ENCODE measurements around the gene EIF2D.
"Not testable (repeated sequence)": the region's sequence is repeated elsewhere in the genome, so short reads cannot be mapped to it uniquely, and the experiment has no call there.

The EIF2D gene

DNA sequence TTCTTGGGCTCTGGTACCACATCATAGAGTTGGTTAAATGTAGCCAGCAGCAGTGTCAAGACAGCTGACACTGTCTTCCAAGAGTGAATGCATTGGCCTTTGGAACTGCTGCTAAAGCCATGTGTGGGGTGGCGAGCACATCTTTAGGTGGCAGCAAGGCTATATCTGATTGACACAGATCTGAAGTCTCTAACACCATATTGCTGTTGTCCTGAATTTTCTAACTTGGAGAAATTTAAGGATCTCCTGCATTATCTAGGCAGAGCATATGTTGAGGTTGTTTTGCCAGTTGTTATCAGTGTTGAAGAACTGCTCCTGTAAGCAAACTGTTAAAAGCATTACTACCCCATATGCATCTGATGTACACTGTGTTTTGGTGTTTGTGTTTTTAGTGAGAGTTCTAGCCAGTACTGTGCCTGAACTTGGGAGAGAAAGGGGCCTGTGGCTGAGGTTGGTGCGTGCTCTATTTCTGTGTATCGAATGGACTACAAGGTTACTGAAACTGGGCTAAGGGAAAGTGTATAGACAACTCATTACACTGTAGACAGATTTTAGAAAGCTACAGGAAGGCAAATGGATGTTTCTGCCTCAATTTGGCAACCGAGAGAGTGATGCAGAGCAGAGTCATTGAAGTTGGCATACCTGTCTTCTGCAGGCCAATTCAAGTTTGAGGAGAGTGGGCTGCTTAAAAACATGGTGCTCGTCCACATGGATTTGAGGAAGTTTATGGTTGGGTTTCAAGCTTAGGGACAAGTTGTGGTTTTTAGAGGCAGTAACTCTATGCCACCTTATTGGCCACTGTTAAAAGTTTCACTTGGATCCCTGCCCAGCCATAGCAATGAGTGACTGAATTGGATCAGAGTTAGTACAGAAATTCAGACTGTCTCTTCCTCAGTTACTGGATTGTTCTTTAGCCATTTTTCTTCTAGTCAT lies 40.0 kb upstream of the EIF2D start:
- Histone ChIP-seq H3K4me1 (ENCODE audit: insufficient read depth, low read length) (no peaks in the 10 kb centered on the region), H3K36me3 (ENCODE audit: insufficient read depth, low read length) (peaks cover 11% of the 10 kb centered on the region), H3K27me3 (ENCODE audit: insufficient read depth, low read length) (peaks cover 4% of the 10 kb centered on the region), H3K9ac (ENCODE audit: low read depth, low read length) (no peak overlapping the region), H3K27ac (ENCODE audit: low read depth, low read length) (no peak overlapping the region), H3K9me3 (ENCODE audit: insufficient read depth, low read depth, low read length) (no peaks in the 10 kb centered on the region), H3K4me3 (ENCODE audit: low read length) (no peak overlapping the region)
- WGBS, result 95% methylated on average over 5 of the region's 5 CpGs

GRCh38 chr1:206651014-206651413 lies 38.7 kb upstream of the EIF2D start:
- H3K4me3 ChIP-seq (ENCODE audit: low read length), result no peak overlapping the region
- WGBS, result 96% methylated on average over 3 of the region's 3 CpGs
- H3K27me3 ChIP-seq (ENCODE audit: insufficient read depth, low read length), result no peaks in the 10 kb centered on the region
- H3K9me3 ChIP-seq (ENCODE audit: insufficient read depth, low read depth, low read length), result no peaks in the 10 kb centered on the region
- peaks cover 11% of the 10 kb centered on the region for H3K36me3 ChIP-seq (ENCODE audit: insufficient read depth, low read length)
- H3K27ac ChIP-seq (ENCODE audit: low read depth, low read length), result no peak overlapping the region
- no peak overlapping the region for H3K9ac ChIP-seq (ENCODE audit: low read depth, low read length)
- no peaks in the 10 kb centered on the region for H3K4me1 ChIP-seq (ENCODE audit: insufficient read depth, low read length)

- no peaks in the 10 kb centered on the region for H3K4me1 ChIP-seq (ENCODE audit: insufficient read depth, low read length)
- WGBS, result 95% methylated on average over 4 of the region's 5 CpGs
- peaks cover 11% of the 10 kb centered on the region for H3K36me3 ChIP-seq (ENCODE audit: insufficient read depth, low read length)
- no peak overlapping the region for H3K9ac ChIP-seq (ENCODE audit: low read depth, low read length)
- H3K27me3 ChIP-seq (ENCODE audit: insufficient read depth, low read length), result no peaks in the 10 kb centered on the region
- H3K9me3 ChIP-seq (ENCODE audit: insufficient read depth, low read depth, low read length), result no peaks in the 10 kb centered on the region
- no peak overlapping the region for H3K27ac ChIP-seq (ENCODE audit: low read depth, low read length)
- H3K4me3 ChIP-seq (ENCODE audit: low read length), result no peak overlapping the region
Measured at GRCh38 chr1:206649261-206649921, 37.1 kb upstream of the EIF2D start.

GRCh38 chr1:206647224-206647623 lies 35.0 kb upstream of the EIF2D start:
- no peaks in the 10 kb centered on the region for H3K27me3 ChIP-seq (ENCODE audit: insufficient read depth, low read length)
- peaks cover 11% of the 10 kb centered on the region for H3K36me3 ChIP-seq (ENCODE audit: insufficient read depth, low read length)
- no peak overlapping the region for H3K27ac ChIP-seq (ENCODE audit: low read depth, low read length)
- H3K9ac ChIP-seq (ENCODE audit: low read depth, low read length), result no peak overlapping the region
- H3K9me3 ChIP-seq (ENCODE audit: insufficient read depth, low read depth, low read length), result no peaks in the 10 kb centered on the region
- H3K4me1 ChIP-seq (ENCODE audit: insufficient read depth, low read length), result no peaks in the 10 kb centered on the region
- no peak overlapping the region for H3K4me3 ChIP-seq (ENCODE audit: low read length)

DNA sequence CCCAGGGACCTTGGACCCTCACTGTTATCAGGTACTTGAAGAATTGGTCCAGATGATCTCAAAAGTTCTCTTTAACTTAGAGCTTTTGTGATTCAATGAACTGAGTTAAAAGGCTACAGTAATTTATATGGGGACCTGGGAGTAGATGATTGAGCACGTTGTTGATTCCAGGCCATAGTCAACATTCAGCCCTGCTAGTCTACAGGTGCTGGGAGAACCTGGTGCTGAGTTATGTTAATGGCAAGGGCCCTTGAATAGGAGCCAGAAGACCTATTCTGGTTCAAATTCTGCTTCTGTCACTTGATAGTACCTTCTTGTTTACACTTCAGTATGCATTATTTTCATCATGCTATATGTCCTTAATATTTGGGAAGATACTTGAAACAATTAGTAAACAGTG lies 34.2 kb upstream of the EIF2D start:
- 49% methylated on average over 1 of the region's 1 CpG for WGBS
- H3K27ac ChIP-seq (ENCODE audit: low read depth, low read length), result no peak overlapping the region
- peaks cover 11% of the 10 kb centered on the region for H3K36me3 ChIP-seq (ENCODE audit: insufficient read depth, low read length)
- H3K4me1 ChIP-seq (ENCODE audit: insufficient read depth, low read length), result no peaks in the 10 kb centered on the region
- no peaks in the 10 kb centered on the region for H3K27me3 ChIP-seq (ENCODE audit: insufficient read depth, low read length)
- H3K9me3 ChIP-seq (ENCODE audit: insufficient read depth, low read depth, low read length), result no peaks in the 10 kb centered on the region
- no peak overlapping the region for H3K4me3 ChIP-seq (ENCODE audit: low read length)
- H3K9ac ChIP-seq (ENCODE audit: low read depth, low read length), result no peak overlapping the region

DNA sequence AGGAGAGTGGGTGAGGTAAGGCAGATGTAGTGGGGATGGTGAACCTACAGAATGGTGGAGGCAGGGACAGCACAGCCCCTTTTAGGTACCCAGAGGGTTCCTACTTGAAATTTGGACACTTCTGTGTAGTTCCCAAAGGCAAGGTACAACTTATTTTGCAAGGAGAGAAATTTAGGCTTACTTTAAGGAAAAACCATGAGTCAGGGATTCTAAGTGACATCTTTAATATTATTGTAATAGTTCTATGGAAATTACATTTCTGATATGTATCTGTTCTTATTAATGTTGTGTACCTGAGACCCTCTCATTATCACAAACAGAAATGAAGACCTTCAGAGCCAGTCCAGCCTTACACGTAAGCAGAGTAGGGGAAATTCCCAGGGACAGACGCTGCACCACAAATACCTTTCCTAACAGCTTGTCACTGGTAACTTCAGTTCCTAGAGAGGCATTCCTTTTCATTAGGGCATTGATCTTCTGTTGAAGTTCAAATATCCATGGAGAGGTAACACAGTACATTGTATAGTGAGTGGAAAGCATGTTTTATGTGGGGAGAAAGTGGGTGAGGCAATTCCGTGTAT lies 30.9 kb upstream of the EIF2D start:
- Histone ChIP-seq H3K27me3 (ENCODE audit: insufficient read depth, low read length) (no peaks in the 10 kb centered on the region), H3K4me3 (ENCODE audit: low read length) (no peak overlapping the region), H3K4me1 (ENCODE audit: insufficient read depth, low read length) (no peaks in the 10 kb centered on the region), H3K27ac (ENCODE audit: low read depth, low read length) (no peak overlapping the region), H3K36me3 (ENCODE audit: insufficient read depth, low read length) (peaks cover 10% of the 10 kb centered on the region), H3K9ac (ENCODE audit: low read depth, low read length) (no peak overlapping the region), H3K9me3 (ENCODE audit: insufficient read depth, low read depth, low read length) (no peaks in the 10 kb centered on the region)
- WGBS, result 84% methylated on average over 3 of the region's 3 CpGs

- H3K9ac ChIP-seq (ENCODE audit: low read depth, low read length); H3K4me1 ChIP-seq (ENCODE audit: insufficient read depth, low read length); H3K9me3 ChIP-seq (ENCODE audit: insufficient read depth, low read depth, low read length); H3K27ac ChIP-seq (ENCODE audit: low read depth, low read length); H3K36me3 ChIP-seq (ENCODE audit: insufficient read depth, low read length); H3K27me3 ChIP-seq (ENCODE audit: insufficient read depth, low read length); H3K4me3 ChIP-seq (ENCODE audit: low read length): not testable (repeated sequence)
- WGBS, result 92% methylated on average over 2 of the region's 2 CpGs
Measured at GRCh38 chr1:206642074-206642473, 29.8 kb upstream of the EIF2D start.

DNA sequence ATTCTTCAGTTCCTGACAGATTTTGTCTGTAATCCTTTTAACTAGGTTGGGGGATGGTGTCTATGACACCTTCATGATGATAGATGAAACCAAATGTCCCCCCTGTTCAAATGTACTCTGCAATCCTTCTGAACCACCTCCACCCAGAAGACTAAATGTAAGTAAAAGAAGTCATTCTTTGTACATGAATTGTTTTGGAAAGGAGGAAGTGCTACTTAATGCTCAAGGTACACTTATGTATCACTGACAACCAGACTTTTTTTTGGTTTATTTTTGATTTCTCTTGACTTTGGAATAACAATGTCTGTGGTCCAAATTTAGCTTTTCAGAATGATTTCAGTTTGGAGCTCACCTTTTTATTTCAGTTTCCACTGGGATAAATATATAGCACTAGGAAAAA lies 25.3 kb upstream of the EIF2D start:
- Histone ChIP-seq H3K9me3 (ENCODE audit: insufficient read depth, low read depth, low read length) (no peaks in the 10 kb centered on the region), H3K27ac (ENCODE audit: low read depth, low read length) (no peak overlapping the region), H3K36me3 (ENCODE audit: insufficient read depth, low read length) (no peaks in the 10 kb centered on the region), H3K4me1 (ENCODE audit: insufficient read depth, low read length) (peaks cover 27% of the 10 kb centered on the region; the same call in 1 of the 2 replicates), H3K27me3 (ENCODE audit: insufficient read depth, low read length) (peaks cover 18% of the 10 kb centered on the region), H3K4me3 (ENCODE audit: low read length) (no peak overlapping the region), H3K9ac (ENCODE audit: low read depth, low read length) (no peak overlapping the region)

DNA sequence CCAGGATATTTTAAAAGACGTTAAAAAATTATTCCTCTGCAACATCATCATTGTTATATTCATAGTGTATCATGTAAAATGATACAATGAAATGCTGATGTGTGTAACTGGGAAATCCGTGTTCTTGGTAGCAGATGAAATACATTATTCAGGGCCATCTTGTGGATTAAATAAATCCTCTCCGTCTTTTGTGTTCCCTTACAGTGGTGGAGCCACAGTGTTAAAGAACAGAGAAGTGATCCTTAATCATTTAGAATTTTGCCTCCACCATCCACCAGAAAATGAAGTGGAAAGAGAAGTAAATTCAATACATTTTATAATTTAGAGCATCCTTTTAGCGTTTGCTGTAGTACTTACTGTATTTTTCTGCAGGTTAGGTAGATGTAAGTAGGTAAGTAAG lies 24.4 kb upstream of the EIF2D start:
- peaks cover 18% of the 10 kb centered on the region for H3K27me3 ChIP-seq (ENCODE audit: insufficient read depth, low read length)
- peak overlapping the region; percentile 92; the same call in 1 of the 2 replicates for H3K4me3 ChIP-seq (ENCODE audit: low read length)
- no peak overlapping the region for H3K27ac ChIP-seq (ENCODE audit: low read depth, low read length)
- H3K9me3 ChIP-seq (ENCODE audit: insufficient read depth, low read depth, low read length), result no peaks in the 10 kb centered on the region
- WGBS, result 42% methylated on average over 3 of the region's 4 CpGs
- peaks cover 27% of the 10 kb centered on the region; the same call in 1 of the 2 replicates for H3K4me1 ChIP-seq (ENCODE audit: insufficient read depth, low read length)
- no peaks in the 10 kb centered on the region for H3K36me3 ChIP-seq (ENCODE audit: insufficient read depth, low read length)
- no peak overlapping the region for H3K9ac ChIP-seq (ENCODE audit: low read depth, low read length)

DNA sequence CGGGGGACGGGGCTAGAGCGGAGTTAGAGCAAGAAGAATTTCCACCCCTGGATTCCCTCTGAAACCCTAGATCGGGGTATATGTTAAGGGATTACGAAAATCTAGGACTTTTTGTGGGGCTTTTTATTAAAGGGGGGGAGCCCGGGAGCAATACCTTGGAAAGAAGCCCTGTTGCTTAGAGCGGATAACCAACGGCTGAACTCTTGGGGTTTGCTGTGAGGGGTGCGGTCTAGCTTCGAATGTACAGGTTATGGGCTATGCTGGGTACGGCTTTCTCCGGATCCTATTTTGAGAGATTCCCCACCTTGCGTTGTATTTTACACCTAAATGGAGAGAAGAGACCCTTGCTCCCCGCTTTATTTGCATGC lies 23.7 kb upstream of the EIF2D start:
- no peaks in the 10 kb centered on the region for H3K9me3 ChIP-seq (ENCODE audit: insufficient read depth, low read depth, low read length)
- no peaks in the 10 kb centered on the region for H3K36me3 ChIP-seq (ENCODE audit: insufficient read depth, low read length)
- 2% methylated on average over 14 of the region's 14 CpGs for WGBS
- peak overlapping the region; percentile 48 for H3K9ac ChIP-seq (ENCODE audit: low read depth, low read length)
- peaks cover 18% of the 10 kb centered on the region for H3K27me3 ChIP-seq (ENCODE audit: insufficient read depth, low read length)
- H3K4me1 ChIP-seq (ENCODE audit: insufficient read depth, low read length), result peaks cover 30% of the 10 kb centered on the region
- H3K4me3 ChIP-seq (ENCODE audit: low read length), result peak overlapping the region; percentile 92
- no peak overlapping the region for H3K27ac ChIP-seq (ENCODE audit: low read depth, low read length)
